Activated naive CD8-positive, alpha-beta T cell (primary cell): ENCODE measurements around the gene DLG2.
A peak's percentile ranks its signal among the peaks of the same experiment; 100 is the strongest.

Source experiments
- H3K27ac Mint-ChIP-seq: one replicate; pipeline ENCODE4 v1.8.0; 2021; ENCODE audit warnings: mixed read lengths
- H3K27me3 Mint-ChIP-seq: one replicate; pipeline ENCODE4 v1.8.0; 2021; ENCODE audit warnings: mixed read lengths
- H3K36me3 Mint-ChIP-seq: one replicate; pipeline ENCODE4 v1.8.0; 2021; ENCODE audit warnings: mixed read lengths
- H3K4me1 Mint-ChIP-seq: one replicate; pipeline ENCODE4 v1.8.0; 2021; ENCODE audit warnings: low read depth, mixed read lengths
- H3K4me3 Mint-ChIP-seq: one replicate; pipeline ENCODE4 v1.8.0; 2021; ENCODE audit warnings: mild to moderate bottlenecking, mixed read lengths
- H3K9me3 Mint-ChIP-seq: one replicate; pipeline ENCODE4 v1.8.0; 2021; ENCODE audit warnings: low read depth, mixed read lengths

Gene DLG2

DNA sequence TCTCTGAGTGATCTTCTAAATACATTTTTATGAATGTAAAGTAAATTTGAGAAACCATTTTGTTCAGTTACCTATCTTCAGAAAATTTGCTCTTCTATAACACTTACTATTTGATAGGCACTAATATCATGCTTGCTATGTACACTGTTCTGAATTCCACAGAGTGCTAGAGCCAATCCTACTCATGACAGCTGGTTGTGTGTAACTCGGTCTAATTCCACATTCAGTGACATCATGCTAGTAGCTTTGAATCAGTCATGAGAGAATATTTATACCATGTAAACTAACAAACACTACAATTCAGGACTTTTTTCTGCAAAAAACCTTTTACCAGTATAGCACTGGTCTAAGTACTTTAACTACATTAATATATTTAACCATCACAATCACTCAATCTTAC, 902.9 kb downstream of the DLG2 start:
- Mint-ChIP-seq H3K4me3 (no peak overlapping the region), H3K27me3 (peaks cover 4% of the 10 kb centered on the region), H3K27ac (no peak overlapping the region), H3K4me1 (peaks cover 9% of the 10 kb centered on the region), H3K36me3 (no peaks in the 10 kb centered on the region), H3K9me3 (peaks cover 3% of the 10 kb centered on the region)

DNA sequence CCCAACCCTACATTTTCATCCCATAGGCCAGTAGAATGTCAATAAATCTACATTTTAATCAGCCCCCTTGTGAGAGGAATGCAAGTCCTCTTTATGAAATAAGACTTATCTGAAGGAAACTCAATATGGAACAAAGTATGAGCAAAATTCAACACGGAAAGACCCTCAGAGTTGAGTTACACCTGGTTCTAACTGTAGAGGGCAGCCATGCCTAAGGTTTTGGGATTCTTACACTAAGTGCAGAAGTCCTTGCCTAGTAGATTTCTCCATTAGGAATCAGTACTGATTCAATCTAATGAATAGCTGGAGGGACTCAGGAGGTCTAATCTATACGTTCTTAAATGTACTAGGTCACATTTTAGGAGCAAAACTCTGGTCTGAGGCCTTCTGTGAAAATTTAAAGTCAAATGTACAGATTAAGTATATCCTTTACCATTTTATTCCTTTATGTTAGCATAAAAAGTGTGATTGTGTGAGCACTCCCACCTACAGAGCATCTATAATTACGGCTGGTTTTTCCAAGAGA, 904.5 kb downstream of the DLG2 start:
- no peak overlapping the region for H3K4me3 Mint-ChIP-seq
- H3K27ac Mint-ChIP-seq = no peak overlapping the region
- H3K27me3 Mint-ChIP-seq = peaks cover 5% of the 10 kb centered on the region
- H3K36me3 Mint-ChIP-seq = no peaks in the 10 kb centered on the region
- peaks cover 3% of the 10 kb centered on the region for H3K9me3 Mint-ChIP-seq
- H3K4me1 Mint-ChIP-seq = peaks cover 9% of the 10 kb centered on the region

DNA sequence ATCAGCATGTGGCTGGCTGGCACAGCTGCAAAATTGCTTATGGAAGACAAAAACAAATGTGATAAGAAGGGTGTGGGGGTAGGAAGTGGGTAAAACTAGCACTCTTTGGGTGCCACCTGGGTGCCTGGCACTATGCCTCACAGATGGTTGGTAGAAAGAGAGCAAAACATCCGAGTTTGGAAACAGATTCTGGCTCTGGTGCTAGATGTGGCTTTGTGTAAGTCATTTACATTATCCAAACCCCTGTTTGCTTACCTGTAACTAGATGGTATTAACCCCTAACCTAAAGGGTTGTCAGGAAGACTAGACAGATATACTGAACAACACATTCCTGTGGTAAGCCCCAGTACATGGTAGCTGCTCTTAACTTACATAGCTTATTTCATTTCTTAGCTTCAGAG, 905.6 kb downstream of the DLG2 start:
- peaks cover 6% of the 10 kb centered on the region for H3K9me3 Mint-ChIP-seq
- H3K27me3 Mint-ChIP-seq = peaks cover 5% of the 10 kb centered on the region
- no peak overlapping the region for H3K27ac Mint-ChIP-seq
- peak overlapping the region; percentile 75 for H3K4me3 Mint-ChIP-seq
- H3K36me3 Mint-ChIP-seq = no peaks in the 10 kb centered on the region
- H3K4me1 Mint-ChIP-seq = peaks cover 9% of the 10 kb centered on the region

DNA sequence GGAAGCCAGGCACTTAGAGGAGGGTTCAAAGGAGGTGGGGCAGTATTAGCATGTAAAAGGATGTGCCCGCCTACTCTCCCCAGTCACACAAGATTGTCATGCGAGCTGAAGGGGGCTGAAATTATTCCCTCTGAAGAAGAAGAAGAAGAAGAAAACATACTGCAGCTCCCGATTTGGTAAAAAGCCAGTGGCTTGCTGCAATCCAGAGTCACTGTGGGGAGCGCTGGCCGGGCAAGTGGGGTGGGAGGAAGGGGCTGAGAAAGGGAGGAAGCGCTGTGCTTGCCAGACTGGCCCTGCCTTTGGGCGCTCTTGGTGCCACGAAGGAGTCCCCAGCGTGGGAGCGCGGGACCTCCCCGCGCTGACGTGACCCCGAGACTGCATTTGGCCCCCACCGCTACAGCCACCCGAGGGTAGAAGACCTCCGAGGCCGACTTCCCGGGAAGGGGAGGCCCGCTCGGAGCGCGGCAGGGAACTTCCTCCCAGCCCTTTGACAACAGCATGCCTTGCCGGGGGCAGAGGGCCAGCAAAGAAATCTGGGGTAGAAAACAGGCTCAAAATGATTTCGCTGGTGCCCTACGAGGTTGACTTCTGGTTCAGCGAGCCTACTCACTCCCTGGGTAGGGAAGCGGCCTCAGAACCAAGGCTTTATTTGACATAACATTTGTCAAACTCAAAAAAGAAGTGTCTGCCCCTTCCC, 906.3 kb downstream of the DLG2 start:
- Mint-ChIP-seq H3K4me3 (peak overlapping the region; percentile 75), H3K4me1 (peaks cover 9% of the 10 kb centered on the region), H3K9me3 (peaks cover 8% of the 10 kb centered on the region), H3K27me3 (peaks cover 5% of the 10 kb centered on the region), H3K27ac (no peak overlapping the region), H3K36me3 (no peaks in the 10 kb centered on the region)

DNA sequence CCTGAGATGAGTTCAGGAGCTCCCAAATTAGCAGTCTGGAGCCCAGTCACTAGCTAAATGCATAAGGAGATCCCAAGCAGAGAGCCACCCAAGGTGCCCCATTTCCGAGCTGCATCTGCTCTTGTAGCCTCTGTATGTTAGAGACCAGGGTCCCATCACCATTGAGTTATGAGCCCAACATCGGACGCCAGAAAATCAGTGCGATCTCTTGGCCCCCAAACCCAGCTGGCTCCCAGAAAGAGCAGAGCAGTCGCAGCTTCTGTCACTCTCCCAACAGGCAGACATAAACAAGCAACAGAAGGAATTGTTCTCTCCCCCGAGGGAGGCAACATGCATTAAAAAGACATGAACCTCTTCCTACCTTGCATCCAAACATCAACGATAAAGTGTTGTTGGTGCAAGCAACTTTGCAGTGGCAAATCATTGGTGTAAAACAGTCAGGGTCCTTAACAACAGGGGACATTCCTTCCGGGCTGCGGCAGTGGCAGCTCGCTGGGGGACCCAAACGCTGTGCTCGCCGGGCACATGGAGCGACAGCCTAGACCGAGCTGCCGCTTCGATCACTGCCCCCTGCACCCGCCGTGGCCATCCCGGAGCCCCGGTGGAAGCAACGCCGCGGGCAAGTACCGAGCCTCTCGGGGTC, 907.1 kb downstream of the DLG2 start:
- Mint-ChIP-seq H3K27me3 (peaks cover 5% of the 10 kb centered on the region), H3K9me3 (peaks cover 8% of the 10 kb centered on the region), H3K36me3 (no peaks in the 10 kb centered on the region), H3K4me1 (peaks cover 9% of the 10 kb centered on the region), H3K4me3 (peak overlapping the region; percentile 77), H3K27ac (no peak overlapping the region)

DNA sequence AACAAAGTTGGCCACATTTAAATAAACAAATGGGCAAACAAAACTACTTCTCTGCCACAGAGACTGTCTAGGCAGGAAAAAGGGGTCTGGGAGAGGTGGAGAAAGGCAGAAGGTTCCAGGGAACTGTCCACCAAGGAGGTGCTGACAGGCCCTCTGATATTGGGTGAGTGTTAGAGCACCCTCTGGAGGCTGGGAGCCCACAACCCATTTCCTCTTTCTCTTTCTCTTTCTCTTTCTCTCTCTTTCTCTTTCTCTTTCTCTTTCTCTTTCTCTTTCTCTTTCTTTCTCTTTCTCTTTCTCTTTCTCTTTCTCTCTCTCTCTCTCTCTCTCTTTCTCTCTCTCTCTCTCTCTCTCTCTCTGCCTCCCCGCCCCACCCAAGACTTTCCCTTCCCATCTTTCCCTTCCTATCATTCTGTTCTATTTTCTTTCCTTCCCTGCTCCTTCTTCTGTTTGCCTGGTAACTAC, 912.8 kb downstream of the DLG2 start:
- no peak overlapping the region for H3K27ac Mint-ChIP-seq
- H3K27me3 Mint-ChIP-seq = peaks cover 1% of the 10 kb centered on the region
- H3K36me3 Mint-ChIP-seq = no peaks in the 10 kb centered on the region
- H3K4me3 Mint-ChIP-seq = peak overlapping the region; percentile 30
- H3K9me3 Mint-ChIP-seq = peaks cover 14% of the 10 kb centered on the region
- H3K4me1 Mint-ChIP-seq = no peaks in the 10 kb centered on the region

DNA sequence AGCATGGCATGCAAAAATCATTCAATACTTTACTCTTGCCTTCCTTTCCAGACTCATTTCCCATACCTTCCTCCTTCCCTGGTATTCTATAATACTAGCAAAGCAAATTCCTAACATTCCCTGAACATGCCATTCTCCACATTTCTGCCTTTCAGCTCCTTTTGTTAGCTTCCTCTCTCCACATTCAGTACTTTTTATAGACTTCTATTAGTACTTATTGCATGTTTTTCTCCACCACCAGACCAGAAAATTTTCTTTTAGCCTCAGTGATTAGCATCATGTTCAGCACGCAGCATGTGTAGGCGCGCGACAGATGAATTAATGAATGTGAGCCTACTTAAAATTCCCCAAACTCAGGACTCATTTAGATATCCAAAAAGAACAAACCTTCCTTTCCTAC, 935.3 kb downstream of the DLG2 start:
- Mint-ChIP-seq H3K9me3 (peaks cover 5% of the 10 kb centered on the region), H3K27ac (no peak overlapping the region), H3K4me3 (no peak overlapping the region), H3K27me3 (no peaks in the 10 kb centered on the region), H3K4me1 (no peaks in the 10 kb centered on the region), H3K36me3 (no peaks in the 10 kb centered on the region)

DNA sequence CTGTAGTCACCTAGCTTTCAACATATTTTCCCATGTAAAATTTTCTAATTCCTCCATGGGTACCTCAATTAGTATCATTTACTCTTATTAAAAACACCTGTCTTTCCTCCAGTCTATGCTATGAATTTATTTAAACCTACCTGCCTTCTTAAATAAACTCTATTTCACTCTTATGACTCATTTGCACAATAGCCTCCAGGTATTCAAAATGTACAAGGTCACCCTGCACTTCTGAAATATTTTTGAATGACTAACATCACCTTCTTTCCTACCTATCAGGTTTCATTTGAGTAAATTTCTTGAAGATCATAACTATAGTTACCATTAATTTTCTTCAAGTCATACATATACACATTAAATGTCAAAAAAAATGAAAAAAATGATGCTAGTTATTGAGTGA, 939.7 kb downstream of the DLG2 start:
- Mint-ChIP-seq H3K36me3 (no peaks in the 10 kb centered on the region), H3K27ac (no peak overlapping the region), H3K27me3 (no peaks in the 10 kb centered on the region), H3K4me1 (no peaks in the 10 kb centered on the region), H3K9me3 (peaks cover 5% of the 10 kb centered on the region), H3K4me3 (no peak overlapping the region)

DNA sequence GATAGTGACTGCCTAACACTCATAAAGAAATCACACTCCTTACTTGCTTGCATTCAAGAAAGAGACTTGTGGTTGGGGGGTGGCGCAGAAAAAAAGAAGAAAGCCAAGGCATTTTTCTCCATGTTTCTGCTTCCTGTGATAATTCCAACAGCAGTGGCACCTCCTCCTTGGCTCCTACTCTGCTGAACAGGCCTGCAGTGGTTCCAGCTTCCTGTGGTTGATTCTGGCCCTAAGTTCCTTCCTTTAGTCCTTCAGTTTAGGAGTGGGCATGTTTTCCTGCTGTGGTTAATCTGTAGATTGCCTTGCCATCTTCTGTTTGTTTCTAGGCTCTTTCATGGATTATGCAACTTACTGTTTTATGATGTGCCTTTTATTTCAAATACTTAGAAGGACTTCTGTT, 940.4 kb downstream of the DLG2 start:
- H3K9me3 Mint-ChIP-seq = peaks cover 2% of the 10 kb centered on the region
- no peak overlapping the region for H3K4me3 Mint-ChIP-seq

DNA sequence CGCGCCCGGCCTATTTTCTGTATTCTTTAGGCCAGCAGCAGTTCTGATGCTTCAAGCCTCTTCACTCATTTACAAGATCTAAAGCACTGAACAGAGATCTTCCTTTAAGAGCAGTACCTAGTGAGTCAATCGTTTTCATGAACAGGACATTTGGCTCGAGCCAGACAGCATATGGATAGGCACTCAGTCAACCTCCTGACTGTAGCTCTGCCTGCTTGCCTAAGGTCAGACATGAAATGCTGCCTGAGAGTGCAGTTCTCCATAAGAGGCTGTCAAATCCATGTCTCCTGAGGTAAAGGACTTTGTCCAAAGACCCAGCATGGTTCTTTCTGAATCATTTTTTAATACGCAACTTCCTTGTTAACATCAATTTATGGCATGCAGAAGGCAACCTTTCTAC, 941.2 kb downstream of the DLG2 start:
- Mint-ChIP-seq H3K36me3 (no peaks in the 10 kb centered on the region), H3K27me3 (no peaks in the 10 kb centered on the region), H3K4me3 (no peak overlapping the region), H3K9me3 (no peaks in the 10 kb centered on the region), H3K4me1 (no peaks in the 10 kb centered on the region), H3K27ac (no peak overlapping the region)

More for the DNA sequence above, 940.4 kb downstream of the DLG2 start:
- H3K4me1 Mint-ChIP-seq = no peaks in the 10 kb centered on the region
- no peaks in the 10 kb centered on the region for H3K36me3 Mint-ChIP-seq
- no peak overlapping the region for H3K27ac Mint-ChIP-seq
- H3K27me3 Mint-ChIP-seq = no peaks in the 10 kb centered on the region

DNA sequence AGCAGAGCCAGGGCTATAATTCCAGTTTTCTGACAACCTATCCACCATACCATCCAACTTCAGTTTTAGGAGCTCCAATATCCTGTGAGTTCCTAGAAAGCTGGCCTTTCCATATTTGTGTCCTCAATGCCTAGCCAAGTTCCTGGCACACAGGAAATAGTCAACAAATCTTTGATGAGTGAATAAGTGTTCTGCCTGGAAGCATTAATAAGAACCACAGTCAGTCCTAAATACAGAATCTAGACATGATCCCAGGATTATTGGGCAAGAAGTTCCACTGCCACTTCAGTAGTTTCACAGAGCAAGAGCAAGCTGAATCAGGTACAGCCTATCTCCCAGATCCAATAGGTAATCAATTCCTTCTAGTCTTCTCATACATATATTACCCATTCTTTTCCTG, 942.0 kb downstream of the DLG2 start:
- H3K4me1 Mint-ChIP-seq = no peaks in the 10 kb centered on the region
- H3K36me3 Mint-ChIP-seq = no peaks in the 10 kb centered on the region
- H3K27me3 Mint-ChIP-seq = no peaks in the 10 kb centered on the region
- no peak overlapping the region for H3K4me3 Mint-ChIP-seq
- H3K27ac Mint-ChIP-seq = no peak overlapping the region
- H3K9me3 Mint-ChIP-seq = no peaks in the 10 kb centered on the region

DNA sequence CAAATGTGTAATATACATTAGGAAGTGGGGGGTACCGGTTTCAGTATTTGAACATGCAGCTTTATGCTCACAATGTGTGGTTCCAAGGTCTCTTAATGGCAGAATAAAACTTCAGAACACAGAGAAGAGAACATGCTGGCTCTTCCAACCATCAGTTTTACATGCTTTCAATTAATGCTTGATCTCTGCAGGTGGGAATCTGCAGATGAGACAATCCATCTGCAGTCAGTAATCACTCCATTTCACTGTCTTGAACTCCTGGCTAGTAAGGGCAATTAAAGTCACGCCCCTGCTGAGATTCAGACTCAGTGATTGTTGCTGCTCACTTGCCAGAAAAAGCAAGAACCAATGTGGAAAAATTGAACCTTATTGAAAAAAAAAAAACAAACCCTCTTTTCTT, 945.7 kb downstream of the DLG2 start:
- no peak overlapping the region for H3K27ac Mint-ChIP-seq
- H3K4me3 Mint-ChIP-seq = no peak overlapping the region
- H3K36me3 Mint-ChIP-seq = no peaks in the 10 kb centered on the region
- peaks cover 3% of the 10 kb centered on the region for H3K9me3 Mint-ChIP-seq
- no peaks in the 10 kb centered on the region for H3K4me1 Mint-ChIP-seq
- H3K27me3 Mint-ChIP-seq = no peaks in the 10 kb centered on the region

DNA sequence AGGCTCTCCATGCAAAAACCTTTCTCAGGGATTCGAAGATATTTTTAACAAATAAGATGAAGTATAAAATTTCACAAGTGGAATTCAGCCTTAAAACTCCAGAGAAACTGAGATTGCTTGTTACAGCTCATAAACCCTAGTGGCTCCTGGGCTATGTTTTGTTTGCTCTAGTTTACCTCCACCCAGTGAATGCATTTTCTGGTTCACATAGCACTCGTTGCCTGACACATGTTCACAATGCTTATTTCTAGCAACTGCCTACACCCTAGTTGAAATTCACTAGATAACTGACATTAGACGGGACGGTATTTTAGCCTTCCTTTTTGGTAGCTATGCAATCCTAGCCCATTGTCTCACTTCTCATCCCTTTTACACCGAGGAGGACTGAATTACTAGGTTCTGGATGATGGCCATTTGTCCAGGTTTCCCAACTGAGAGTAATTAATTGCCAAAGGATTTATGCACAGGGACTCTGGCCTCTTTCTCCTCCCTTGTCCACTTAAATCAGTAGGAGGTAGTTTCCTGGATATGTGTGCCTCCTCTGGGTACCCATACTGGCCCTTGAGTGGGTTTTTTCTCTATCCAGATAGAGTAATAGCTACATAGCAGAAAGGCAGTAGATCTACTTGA, 951.6 kb downstream of the DLG2 start:
- peaks cover 11% of the 10 kb centered on the region for H3K9me3 Mint-ChIP-seq

DNA sequence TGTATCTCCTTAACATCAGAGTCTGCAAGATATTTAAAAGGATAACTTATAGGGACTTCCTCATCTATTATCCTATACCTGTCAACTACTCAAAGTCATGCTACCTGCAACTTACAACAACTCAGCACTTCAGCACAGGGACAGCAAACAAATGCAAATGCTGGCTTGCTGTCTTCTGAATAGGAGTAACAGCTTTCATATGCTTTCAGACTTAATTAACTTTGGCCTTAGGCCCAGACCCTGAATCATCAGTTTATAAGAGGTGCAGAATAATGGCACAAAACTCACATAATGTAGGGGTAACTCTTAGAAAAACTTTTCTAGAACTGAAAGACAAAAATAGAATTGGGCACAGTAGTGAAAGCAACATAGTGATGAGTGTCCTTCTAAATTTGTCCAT, 953.4 kb downstream of the DLG2 start:
- Mint-ChIP-seq H3K4me3 (no peak overlapping the region), H3K4me1 (no peaks in the 10 kb centered on the region), H3K27me3 (no peaks in the 10 kb centered on the region), H3K27ac (no peak overlapping the region), H3K36me3 (no peaks in the 10 kb centered on the region), H3K9me3 (peaks cover 8% of the 10 kb centered on the region)

More for the DNA sequence above, 951.6 kb downstream of the DLG2 start:
- H3K27ac Mint-ChIP-seq = no peak overlapping the region
- no peaks in the 10 kb centered on the region for H3K4me1 Mint-ChIP-seq
- no peak overlapping the region for H3K4me3 Mint-ChIP-seq
- H3K27me3 Mint-ChIP-seq = no peaks in the 10 kb centered on the region
- H3K36me3 Mint-ChIP-seq = no peaks in the 10 kb centered on the region

DNA sequence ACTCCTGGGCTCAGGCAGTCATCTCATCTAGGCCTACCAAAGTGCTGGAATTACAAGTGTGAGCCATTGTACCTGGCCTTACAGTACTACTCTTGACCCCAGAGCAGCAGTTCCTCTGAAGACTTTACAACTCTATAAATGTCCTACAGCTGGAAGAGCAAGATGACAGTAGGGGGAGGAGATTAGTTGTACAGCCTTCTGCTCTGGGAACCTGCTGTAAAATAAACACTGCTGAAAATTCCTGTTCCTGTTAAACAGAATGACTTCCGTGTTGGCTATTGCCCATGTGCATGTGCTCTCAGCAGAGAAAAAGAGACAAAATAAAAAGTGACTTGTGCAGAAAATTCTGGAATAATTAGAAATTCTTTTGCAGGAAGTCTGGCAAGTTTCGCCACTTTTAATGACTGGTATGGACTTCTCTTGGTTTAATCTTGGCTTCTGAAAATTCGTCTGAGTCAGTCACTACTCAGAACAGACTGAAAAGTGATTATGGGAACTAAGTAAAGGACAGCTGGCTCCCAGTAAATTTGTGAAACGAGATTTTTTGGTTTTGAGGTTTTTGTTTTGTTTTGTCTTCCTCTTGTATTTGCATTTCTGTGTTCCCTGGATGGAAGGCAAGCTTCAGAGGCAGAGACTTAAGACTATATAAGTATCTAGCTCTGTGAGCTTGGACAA, 955.7 kb downstream of the DLG2 start:
- Mint-ChIP-seq H3K4me3 (no peak overlapping the region), H3K27ac (no peak overlapping the region), H3K9me3 (peaks cover 8% of the 10 kb centered on the region), H3K4me1 (no peaks in the 10 kb centered on the region), H3K36me3 (no peaks in the 10 kb centered on the region), H3K27me3 (no peaks in the 10 kb centered on the region)
